NCI-H1092 (cell line): ENCODE data around the gene LPCAT2.

ENCODE experiments used
- DNase-seq: peaks from one replicate; lab custom pipeline; 2025; lab: John Stamatoyannopoulos, UW

Gene LPCAT2

DNA sequence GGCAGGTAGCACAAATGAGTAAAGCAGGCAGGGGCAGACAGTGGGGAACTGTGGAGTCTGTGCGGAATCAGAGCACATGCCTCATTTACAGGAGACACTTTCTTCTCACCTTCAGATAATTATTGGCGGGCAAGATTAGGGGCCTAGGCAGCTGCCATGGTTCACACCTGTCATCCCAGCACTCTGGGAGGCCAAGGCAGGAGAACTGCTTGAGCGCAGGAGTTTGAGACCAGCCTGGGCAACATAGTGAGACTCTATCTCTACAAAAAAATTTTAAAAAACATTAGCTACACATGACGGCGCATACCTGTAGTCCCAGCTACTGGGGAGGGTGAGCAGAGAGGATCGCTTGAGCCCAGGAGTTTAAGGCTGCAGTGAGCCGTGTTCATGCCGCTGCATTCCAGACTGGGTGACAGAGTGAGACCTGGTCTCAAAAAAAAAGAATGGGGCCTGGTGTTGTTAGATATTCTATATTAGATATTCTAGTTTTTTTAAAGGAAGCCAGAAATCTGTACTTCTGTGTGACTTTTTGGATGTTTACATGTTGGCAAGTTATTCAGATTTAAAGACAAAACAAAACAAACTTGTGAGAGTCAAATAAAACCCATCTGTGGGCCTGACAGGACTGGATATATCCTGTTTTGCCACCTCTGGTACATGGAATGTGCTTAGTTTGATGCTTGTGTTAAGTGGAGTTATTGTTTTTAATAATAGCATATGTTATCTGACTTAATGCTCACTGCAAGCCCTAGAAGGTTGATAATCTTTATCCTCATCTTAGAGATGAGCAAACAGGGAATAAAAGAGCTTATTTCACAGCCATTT lies 4.9 kb upstream of the LPCAT2 start:
- DNase-seq = no peak

DNA sequence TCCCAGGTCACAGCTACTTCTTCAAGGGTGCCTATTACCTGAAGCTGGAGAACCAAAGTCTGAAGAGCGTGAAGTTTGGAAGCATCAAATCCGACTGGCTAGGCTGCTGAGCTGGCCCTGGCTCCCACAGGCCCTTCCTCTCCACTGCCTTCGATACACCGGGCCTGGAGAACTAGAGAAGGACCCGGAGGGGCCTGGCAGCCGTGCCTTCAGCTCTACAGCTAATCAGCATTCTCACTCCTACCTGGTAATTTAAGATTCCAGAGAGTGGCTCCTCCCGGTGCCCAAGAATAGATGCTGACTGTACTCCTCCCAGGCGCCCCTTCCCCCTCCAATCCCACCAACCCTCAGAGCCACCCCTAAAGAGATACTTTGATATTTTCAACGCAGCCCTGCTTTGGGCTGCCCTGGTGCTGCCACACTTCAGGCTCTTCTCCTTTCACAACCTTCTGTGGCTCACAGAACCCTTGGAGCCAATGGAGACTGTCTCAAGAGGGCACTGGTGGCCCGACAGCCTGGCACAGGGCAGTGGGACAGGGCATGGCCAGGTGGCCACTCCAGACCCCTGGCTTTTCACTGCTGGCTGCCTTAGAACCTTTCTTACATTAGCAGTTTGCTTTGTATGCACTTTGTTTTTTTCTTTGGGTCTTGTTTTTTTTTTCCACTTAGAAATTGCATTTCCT lies 3.4 kb upstream of the LPCAT2 start:
- no peak for DNase-seq

DNA sequence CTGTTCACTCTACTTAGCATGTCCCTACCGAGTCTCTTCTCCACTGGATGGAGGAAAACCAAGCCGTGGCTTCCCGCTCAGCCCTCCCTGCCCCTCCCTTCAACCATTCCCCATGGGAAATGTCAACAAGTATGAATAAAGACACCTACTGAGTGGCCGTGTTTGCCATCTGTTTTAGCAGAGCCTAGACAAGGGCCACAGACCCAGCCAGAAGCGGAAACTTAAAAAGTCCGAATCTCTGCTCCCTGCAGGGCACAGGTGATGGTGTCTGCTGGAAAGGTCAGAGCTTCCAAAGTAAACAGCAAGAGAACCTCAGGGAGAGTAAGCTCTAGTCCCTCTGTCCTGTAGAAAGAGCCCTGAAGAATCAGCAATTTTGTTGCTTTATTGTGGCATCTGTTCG lies 2.8 kb upstream of the LPCAT2 start:
- no peak for DNase-seq

DNA sequence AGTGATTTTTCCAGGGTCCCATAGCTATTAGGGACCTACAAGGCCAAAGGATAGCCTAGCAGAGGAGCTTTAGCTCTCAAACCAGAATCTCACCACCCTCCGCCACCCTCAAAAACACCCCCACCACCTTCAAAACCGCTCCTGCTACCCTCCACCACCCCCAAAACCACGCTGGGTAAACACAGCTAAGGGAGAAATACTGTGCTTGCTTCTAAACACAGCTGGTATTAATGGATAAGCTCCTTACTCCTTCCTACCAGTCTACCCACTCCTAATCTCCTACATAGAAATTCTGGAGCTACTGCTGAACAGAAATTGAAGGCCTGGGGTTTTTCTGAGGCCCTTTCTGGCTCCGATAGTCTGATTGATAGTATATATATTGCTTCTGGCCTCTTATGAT lies 2.2 kb upstream of the LPCAT2 start:
- no peak for DNase-seq

DNA sequence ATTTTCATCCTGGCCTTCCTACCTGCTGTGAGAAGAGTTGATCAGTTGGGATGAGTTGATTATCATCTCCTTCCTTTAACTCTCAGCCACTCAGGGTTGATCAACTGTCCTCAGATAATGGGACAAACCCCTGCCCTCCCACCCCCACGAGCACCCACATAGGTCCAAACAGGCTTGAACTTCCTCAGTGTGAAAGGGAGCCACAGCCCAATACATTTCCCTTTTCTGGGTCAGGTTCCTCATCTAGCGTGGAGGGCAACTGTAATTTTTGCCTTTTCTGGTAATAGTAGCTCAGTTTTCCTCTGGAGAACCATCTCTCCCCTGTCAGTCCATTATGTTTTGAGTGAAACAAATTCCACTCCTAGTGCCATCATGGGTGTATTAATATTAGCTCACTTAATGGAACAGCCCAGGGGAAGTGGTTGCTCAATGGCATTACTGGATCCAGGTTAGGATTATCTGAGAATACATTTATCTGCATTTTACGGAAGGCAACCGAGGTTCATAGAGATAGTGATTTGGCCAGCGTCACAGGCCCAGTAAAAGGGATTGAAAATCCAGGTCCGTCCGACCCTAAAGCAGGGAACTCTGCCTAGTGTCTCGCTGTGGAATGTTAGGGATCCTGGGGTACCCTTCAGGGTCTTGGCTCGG lies 476 bp upstream of the LPCAT2 start:
- no peak for DNase-seq

DNA sequence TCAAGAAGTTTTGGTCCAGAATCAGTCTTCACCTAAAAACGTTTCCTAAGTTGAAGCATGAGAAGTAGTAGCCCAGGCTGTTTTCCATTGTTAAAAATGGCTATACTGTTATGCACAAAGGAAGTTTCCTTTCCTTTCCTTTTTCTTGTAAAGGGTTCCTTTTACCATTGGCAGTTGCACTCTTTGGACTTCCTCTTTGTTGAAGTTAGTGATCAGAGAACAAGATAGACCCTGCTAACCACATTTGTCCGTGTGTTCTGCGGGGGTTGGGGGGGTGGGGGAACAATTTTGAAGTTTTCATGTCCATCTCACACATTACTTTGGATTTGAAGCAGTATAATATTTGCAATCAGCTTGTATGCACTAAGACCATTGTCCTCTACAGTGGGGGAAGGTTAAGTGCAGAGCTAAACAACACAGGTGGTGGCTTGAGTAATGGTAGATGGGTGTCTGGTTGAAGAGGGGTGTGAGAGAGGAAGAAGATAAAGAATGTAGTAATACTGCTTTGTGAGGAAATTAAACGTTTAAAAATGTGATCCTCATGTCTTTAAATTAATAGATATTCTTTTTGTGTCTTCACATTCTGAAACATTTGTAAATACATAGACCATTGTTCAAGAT lies 1.4 kb downstream of the LPCAT2 start:
- no peak for DNase-seq

DNA sequence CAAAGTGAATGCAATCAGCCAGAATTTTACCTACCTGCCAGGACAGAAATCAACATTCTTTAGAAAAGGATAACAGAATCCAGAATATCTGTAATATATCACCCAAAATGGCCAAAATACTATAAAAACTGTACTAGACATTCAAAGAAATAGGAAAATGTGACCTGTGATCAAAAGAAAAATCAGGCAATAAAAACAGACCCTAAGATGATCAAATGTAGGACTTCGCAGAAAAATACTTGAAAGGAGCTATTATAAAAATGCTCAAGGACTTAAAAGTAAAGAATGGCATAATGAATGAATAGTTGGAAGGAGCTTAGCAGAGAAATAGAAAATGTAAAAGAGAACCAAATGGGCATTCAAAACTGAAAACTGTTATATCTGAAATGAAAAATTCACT lies 4.1 kb downstream of the LPCAT2 start:
- no peak for DNase-seq

DNA sequence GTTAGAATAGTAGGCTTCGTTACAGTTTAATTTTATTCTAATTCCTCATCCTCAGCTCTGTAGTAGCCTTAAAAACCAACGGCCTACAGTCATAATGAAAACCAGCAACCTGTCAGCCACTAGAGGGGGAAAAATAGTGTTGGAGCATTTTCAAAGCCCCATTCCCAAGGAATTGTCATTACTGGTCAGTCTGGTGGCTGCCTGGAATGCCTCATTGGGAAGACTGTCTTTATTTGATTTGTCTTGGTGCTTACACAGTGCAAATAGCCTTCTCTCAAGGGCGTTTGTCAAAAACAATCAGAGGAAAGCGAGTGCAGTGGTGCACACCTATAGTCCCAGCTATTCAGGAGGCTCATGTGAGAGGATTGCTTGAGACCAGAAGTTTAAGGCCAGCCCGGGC lies 4.7 kb downstream of the LPCAT2 start:
- DNase-seq = no peak

DNA sequence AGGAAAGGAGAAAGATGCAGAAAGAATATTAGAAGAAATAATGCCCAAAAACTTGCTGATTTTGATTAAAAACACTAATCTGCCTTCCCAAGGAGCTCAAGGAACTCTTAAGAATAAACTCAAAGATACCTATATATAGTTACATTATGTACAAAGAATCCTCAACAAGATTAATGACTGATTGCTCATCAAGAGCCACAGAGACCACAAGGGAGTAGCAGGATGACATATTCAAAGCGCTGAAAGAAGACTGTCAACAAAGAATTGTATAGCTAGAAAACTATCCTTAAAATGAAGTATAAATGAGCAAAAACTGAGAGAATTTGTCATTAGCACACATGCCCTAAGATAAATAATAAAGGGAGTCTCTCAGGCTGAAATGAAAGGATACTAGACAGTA lies 6.2 kb downstream of the LPCAT2 start:
- no peak for DNase-seq

DNA sequence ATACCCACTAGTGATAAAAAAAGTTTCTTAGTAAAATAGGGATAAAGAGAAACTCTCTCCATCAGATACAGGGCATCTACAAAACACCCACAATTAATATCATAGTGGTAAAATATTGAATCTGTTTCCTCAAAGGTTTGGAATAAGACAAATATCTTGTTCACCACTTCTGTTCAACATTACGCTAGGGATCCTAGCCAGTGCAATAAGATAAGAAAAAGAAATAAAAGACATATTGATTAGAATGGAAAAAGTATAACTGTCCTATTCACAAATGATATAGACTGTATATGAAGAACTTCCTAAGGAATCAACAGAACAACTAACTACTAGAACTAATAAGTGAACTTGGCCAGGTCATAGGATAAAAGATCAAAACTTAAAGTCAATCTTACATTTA lies 12.9 kb downstream of the LPCAT2 start:
- no peak for DNase-seq

DNA sequence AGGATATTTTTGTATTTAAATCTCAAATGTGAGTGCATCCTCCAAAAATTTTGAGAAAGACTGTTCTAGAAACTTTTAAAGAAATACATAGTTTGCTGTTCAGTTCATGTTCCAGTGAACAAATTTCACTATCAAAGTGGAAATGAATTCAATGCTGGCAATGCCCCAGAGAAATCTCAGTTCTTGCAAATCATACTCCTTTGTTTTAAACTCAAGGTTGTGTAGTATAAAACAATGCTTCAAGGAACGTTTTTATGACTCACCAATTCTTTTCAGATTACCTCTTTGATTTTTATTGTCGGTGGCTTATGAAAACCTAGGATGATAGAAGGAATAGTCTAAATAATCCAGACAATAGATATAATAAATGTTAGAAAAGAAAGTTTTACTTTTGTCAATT lies 17.6 kb downstream of the LPCAT2 start:
- DNase-seq = no peak

DNA sequence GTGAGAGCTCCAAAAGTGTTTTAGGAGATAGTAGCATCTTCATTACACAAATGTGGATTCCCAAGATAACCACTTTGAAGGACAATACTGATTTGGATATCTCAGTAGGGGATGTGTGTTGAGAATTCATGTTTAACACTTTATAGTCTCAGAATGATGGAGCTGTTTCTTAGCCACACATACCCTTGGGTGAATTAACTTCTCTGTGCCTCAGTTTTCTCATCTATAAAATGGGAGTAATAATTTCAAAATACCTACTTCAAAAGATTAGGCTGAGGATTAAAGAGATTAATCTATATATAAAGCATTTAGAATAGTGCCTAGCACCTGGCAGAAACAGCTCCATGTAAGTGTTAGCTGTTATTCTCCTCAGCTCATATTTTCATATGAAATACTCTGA lies 19.0 kb downstream of the LPCAT2 start:
- DNase-seq = no peak

DNA sequence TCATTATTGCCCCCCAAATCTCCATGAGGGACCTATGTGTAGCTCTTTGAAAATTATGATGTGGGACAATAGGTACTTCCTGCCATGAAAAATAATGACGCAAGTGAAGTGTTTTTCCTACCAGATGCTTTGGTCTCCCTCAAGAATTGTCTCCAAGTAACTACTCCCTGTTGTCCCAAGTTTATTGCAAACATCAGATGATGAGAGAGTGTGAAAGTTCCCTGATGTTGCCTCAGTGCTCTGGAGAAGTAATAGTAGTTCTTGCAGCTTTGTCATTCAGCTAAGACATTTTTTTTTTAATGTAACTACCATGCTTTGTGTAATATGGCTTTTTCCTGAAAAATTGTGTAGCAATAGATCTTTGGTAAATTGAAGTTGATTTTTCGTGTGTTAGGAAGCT lies 20.1 kb downstream of the LPCAT2 start:
- no peak for DNase-seq

DNA sequence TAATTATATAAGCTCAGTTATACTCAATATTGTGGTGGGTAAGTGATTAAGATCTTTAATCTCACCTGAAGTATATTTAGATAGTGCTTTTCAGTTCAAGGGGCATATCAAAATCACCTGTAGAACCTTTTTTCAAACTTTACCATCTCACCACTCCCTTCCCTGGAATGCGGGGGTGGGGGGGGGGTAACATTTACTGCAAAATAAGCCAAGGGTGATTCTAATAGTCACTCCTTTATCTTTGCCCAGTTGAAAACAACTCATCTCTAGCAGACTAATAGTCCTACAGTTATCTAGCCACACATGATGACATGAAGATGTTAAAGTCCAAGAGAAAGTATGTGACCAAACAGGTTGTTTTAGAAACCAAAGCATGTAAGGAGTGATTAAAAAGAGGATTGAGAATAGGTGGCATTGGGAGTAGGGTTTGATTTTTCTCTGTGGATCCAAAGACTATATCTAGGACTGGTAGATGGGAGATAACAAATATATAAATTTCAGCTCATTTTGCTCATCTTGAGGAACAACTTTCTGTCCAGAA lies 21.5 kb downstream of the LPCAT2 start:
- no peak for DNase-seq

DNA sequence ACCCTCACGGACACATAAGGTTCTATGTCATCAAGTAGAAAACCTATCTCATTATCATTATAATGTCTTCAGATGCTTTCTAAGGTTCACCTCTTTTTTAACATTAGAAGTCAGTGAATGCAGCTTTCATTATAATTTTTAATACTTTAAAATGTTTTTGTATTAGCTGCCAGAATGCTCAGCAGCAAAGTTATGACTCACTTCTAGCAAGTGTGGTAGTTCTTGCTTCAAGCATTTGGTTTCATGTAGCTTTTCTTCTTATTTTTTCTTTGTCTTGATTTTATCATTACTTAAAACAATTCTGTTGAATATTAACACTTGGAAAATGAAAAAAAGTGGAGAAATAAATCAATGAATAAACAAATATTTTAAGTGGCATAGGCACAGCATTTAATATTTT lies 23.4 kb downstream of the LPCAT2 start:
- no peak for DNase-seq

DNA sequence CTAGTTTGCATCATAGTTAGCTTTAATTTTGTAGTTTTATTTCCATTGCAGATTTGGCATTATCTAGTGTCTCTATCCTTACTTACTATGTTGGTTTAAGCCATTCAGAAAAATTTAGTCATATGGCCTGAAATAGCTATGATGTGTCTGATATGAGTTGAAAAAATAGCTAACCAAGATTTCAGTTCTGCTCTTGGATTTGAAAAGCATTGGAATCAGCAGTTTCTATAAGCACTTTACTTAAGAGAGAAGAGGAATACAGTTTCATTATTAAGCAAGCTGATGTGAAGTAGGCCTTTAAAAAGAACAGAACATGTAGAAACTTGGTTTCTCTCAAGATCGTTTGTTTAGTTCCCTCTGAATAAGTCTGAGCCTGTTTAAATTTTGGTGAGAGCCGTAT lies 25.9 kb downstream of the LPCAT2 start:
- no peak for DNase-seq

DNA sequence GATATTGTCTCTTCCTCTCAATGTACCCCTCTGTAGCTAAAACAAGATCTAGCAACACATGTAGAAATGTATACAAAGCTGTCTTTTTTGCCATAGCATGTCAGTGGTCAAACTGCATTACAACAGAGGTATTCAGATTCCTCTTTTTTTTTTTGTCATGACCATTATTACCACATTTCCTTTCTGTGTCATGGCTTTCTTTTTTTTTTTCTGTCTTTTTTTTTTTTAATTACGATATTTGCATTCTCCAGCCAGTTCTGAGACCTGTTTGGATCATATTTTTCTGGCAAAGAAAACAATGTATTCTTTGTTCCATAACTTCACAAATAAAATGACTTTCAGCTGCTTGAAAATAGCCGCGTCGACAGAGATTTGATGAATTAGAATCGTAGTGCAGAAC lies 30.2 kb downstream of the LPCAT2 start:
- no peak for DNase-seq

DNA sequence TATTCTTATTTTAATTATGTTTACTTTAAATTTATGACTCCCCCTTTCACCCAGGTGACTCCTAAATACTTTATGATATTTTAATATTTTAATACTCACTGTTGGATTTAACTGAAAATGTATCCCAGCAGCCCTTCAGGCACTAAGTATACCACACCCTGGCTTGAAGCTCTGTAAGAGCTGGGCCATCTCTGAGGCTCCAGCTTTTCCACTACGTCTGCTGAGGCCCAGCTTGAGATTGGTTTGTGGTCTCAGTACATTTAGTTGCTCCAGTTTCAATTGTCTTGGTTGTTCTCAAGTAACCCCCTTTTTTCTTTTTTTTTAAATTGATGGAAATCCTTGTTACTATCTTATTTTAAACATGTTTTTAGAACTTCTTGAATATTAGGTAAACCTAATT lies 30.6 kb downstream of the LPCAT2 start:
- DNase-seq = no peak

DNA sequence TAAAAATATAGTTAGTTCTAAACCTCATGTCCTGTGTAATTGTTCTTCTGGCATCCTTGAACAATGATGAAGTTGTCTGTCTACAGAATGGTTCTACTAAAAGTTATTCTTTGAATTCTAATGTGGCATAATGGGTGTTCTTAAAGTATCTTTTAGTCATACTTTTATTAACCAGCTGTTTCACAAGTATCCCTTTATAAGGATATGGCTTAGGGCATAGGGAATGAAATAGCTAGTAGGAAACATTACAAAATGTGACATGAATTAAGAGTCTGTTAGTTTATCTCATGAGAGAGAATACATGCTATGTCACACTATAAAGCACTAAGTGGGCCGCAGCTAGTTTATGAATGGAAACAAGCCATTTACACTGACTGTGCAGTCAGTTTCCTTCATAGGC lies 31.3 kb downstream of the LPCAT2 start:
- DNase-seq = no peak

DNA sequence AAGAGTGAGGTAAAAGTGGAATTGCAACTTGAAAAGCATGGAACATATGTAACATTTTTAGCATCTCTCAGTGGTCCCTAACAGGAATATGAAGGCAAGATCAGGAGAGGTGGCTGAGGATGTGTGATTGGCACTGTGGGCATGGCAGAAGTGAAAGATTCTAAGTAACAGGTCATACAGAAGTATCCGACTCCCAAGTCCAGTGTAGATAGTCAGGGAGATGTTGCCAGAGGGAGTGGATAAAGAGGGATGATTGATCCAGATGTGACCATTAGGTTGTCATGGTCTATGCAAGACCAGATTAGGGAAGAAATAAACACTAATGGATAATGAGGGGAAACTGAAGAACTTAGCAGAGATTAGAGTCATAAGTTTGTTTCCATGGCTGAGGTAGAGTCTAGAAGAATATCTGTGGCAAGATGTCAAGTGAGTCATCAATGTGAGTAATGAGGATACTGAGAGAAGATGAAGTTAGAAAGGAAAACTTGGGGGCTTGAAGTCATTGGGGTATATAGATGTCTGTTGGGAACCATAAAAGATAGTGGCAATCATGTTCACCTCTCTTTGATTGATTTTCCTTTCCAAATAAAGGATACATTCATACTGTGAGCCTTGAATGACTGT lies 33.7 kb downstream of the LPCAT2 start:
- no peak for DNase-seq

DNA sequence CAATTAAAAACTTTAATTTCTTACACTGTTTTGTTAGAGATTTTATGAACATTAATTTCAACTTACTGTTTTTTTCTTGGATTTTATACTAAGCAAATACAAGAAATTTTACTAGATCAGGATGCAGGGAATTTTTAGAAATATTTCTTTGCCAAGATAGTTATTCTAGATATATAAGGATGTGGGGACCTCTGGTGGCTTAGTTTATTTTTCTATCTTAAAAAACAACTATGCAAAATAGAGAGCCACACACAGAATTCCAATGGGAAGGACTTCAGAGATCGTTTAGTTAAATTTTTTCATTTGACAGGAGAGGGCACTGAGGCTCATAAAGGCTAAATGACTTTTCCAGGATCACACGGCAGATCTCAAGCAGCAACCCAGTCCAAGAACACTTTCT lies 34.6 kb downstream of the LPCAT2 start:
- DNase-seq = peak; percentile 35

DNA sequence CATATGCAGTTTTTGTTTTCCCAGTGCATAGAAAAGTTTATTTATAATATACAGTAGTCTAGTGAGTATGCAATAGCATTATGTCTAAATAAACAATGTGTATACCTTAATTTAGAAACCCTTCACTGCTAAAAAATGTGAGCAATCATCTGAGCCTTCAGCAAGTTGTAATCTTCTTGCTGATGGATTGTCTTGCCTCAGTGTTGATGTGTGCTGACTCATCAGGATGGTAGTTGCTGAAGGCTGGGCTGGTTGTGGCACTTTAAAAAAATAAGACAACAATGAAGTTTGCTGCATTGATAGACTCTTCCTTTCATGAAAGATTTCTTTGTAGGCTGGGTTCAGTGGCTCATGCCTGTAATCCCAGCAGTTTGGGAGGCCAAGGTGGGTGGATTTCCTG lies 43.7 kb downstream of the LPCAT2 start:
- DNase-seq = no peak
